ENCODE results near the gene TOP3B.

Gene TOP3B

GRCh38 chr22:21975273-21975672 is 7.3 kb downstream of the TOP3B start:
- no peak for TF ChIP-seq POLR2A (IDR thresholded peaks at IDR 0.05; ENCODE audit: low read depth, low read length)
- TF ChIP-seq SPI1 (IDR thresholded peaks at IDR 0.05; ENCODE audit: low read depth, low read length), result no peak
- TF ChIP-seq PAX5 (IDR thresholded peaks at IDR 0.05; ENCODE audit: insufficient read depth, low read length, severe bottlenecking), result no peak
- TF ChIP-seq POLR2AphosphoS5 (IDR thresholded peaks at IDR 0.05; ENCODE audit: low read depth, low read length), result no peak
- FAIRE-seq (no peak), DNase-seq (ENCODE audit: insufficient read length, low spot score) (no peak)

GRCh38 chr22:21974058-21974649 is 8.4 kb downstream of the TOP3B start:
- TF ChIP-seq SPI1 (IDR thresholded peaks at IDR 0.05; ENCODE audit: low read depth, low read length) (no peak), PAX5 (IDR thresholded peaks at IDR 0.05; ENCODE audit: insufficient read depth, low read length, severe bottlenecking) (no peak), TAF1 (IDR thresholded peaks at IDR 0.05; ENCODE audit: low read depth, low read length) (no peak), POU2F2 (IDR thresholded peaks at IDR 0.05; ENCODE audit: low read depth, low read length) (no peak), POLR2AphosphoS5 (IDR thresholded peaks at IDR 0.05; ENCODE audit: low read depth, low read length) (no peak), POLR2A (IDR thresholded peaks at IDR 0.05; ENCODE audit: low read depth, low read length) (no peak)
- no peak for FAIRE-seq
- DNase-seq (ENCODE audit: insufficient read length, low spot score), result no peak

- TF ChIP-seq POU2F2 (IDR thresholded peaks at IDR 0.05; ENCODE audit: low read depth, low read length) (no peak), POLR2AphosphoS5 (IDR thresholded peaks at IDR 0.05; ENCODE audit: low read depth, low read length) (no peak), POLR2A (IDR thresholded peaks at IDR 0.05; ENCODE audit: low read depth, low read length) (no peak), PAX5 (IDR thresholded peaks at IDR 0.05; ENCODE audit: insufficient read depth, low read length, severe bottlenecking) (no peak), SPI1 (IDR thresholded peaks at IDR 0.05; ENCODE audit: low read depth, low read length) (no peak), TAF1 (IDR thresholded peaks at IDR 0.05; ENCODE audit: low read depth, low read length) (no peak)
- no peak for FAIRE-seq
- DNase-seq (ENCODE audit: insufficient read length, low spot score), result no peak
Measured at GRCh38 chr22:21972806-21973205, 9.8 kb downstream of the TOP3B start.

- TF ChIP-seq PAX5 (IDR thresholded peaks at IDR 0.05; ENCODE audit: insufficient read depth, low read length, severe bottlenecking), result no peak
- no peak for TF ChIP-seq SPI1 (IDR thresholded peaks at IDR 0.05; ENCODE audit: low read depth, low read length)
- no peak for TF ChIP-seq POU2F2 (IDR thresholded peaks at IDR 0.05; ENCODE audit: low read depth, low read length)
- TF ChIP-seq POLR2A (IDR thresholded peaks at IDR 0.05; ENCODE audit: low read depth, low read length), result no peak
- no peak for TF ChIP-seq TAF1 (IDR thresholded peaks at IDR 0.05; ENCODE audit: low read depth, low read length)
- TF ChIP-seq POLR2AphosphoS5 (IDR thresholded peaks at IDR 0.05; ENCODE audit: low read depth, low read length), result no peak
- peak; percentile 89 for DNase-seq (ENCODE audit: insufficient read length, low spot score)
- FAIRE-seq, result peak; percentile 82
Measured at GRCh38 chr22:21972293-21972779, 10.3 kb downstream of the TOP3B start.

GRCh38 chr22:21971858-21972275 is 10.7 kb downstream of the TOP3B start:
- FAIRE-seq (no peak), DNase-seq (ENCODE audit: insufficient read length, low spot score) (no peak)
- TF ChIP-seq TAF1 (IDR thresholded peaks at IDR 0.05; ENCODE audit: low read depth, low read length) (no peak), PAX5 (IDR thresholded peaks at IDR 0.05; ENCODE audit: insufficient read depth, low read length, severe bottlenecking) (no peak), SPI1 (IDR thresholded peaks at IDR 0.05; ENCODE audit: low read depth, low read length) (no peak), POU2F2 (IDR thresholded peaks at IDR 0.05; ENCODE audit: low read depth, low read length) (no peak), POLR2AphosphoS5 (IDR thresholded peaks at IDR 0.05; ENCODE audit: low read depth, low read length) (no peak), POLR2A (IDR thresholded peaks at IDR 0.05; ENCODE audit: low read depth, low read length) (no peak)

GRCh38 chr22:21970800-21971617 is 11.6 kb downstream of the TOP3B start:
- TF ChIP-seq PAX5 (IDR thresholded peaks at IDR 0.05; ENCODE audit: insufficient read depth, low read length, severe bottlenecking), result no peak
- TF ChIP-seq POU2F2 (IDR thresholded peaks at IDR 0.05; ENCODE audit: low read depth, low read length), result no peak
- no peak for TF ChIP-seq POLR2AphosphoS5 (IDR thresholded peaks at IDR 0.05; ENCODE audit: low read depth, low read length)
- TF ChIP-seq SPI1 (IDR thresholded peaks at IDR 0.05; ENCODE audit: low read depth, low read length), result no peak
- no peak for TF ChIP-seq POLR2A (IDR thresholded peaks at IDR 0.05; ENCODE audit: low read depth, low read length)
- TF ChIP-seq TAF1 (IDR thresholded peaks at IDR 0.05; ENCODE audit: low read depth, low read length), result no peak
- FAIRE-seq (no peak), DNase-seq (ENCODE audit: insufficient read length, low spot score) (no peak)

GRCh38 chr22:21970037-21970799 is 12.4 kb downstream of the TOP3B start:
- no peak for TF ChIP-seq TAF1 (IDR thresholded peaks at IDR 0.05; ENCODE audit: low read depth, low read length)
- TF ChIP-seq SPI1 (IDR thresholded peaks at IDR 0.05; ENCODE audit: low read depth, low read length), result no peak
- TF ChIP-seq POU2F2 (IDR thresholded peaks at IDR 0.05; ENCODE audit: low read depth, low read length), result no peak
- TF ChIP-seq PAX5 (IDR thresholded peaks at IDR 0.05; ENCODE audit: insufficient read depth, low read length, severe bottlenecking), result no peak
- TF ChIP-seq POLR2A (IDR thresholded peaks at IDR 0.05; ENCODE audit: low read depth, low read length), result no peak
- TF ChIP-seq POLR2AphosphoS5 (IDR thresholded peaks at IDR 0.05; ENCODE audit: low read depth, low read length), result no peak
- no peak for FAIRE-seq

GRCh38 chr22:21968452-21969129 is 14.0 kb downstream of the TOP3B start:
- no peak for TF ChIP-seq TAF1 (IDR thresholded peaks at IDR 0.05; ENCODE audit: low read depth, low read length)
- no peak for TF ChIP-seq PAX5 (IDR thresholded peaks at IDR 0.05; ENCODE audit: insufficient read depth, low read length, severe bottlenecking)
- TF ChIP-seq POLR2AphosphoS5 (IDR thresholded peaks at IDR 0.05; ENCODE audit: low read depth, low read length), result no peak
- TF ChIP-seq POLR2A (IDR thresholded peaks at IDR 0.05; ENCODE audit: low read depth, low read length), result no peak
- TF ChIP-seq SPI1 (IDR thresholded peaks at IDR 0.05; ENCODE audit: low read depth, low read length), result no peak
- no peak for TF ChIP-seq POU2F2 (IDR thresholded peaks at IDR 0.05; ENCODE audit: low read depth, low read length)
- FAIRE-seq (no peak), DNase-seq (ENCODE audit: insufficient read length, low spot score) (no peak)

More at GRCh38 chr22:21970037-21970799, 12.4 kb downstream of the TOP3B start:
- no peak for DNase-seq (ENCODE audit: insufficient read length, low spot score)
